HG03064 (cell line): ENCODE data around the gene SURF2.
"Not testable (repeated sequence)": the region's sequence is repeated elsewhere in the genome, so short reads cannot be mapped to it uniquely, and the experiment has no call there.

Source experiments
- ATAC-seq: cut with Tn5 transposase; IDR thresholded peaks from one replicate; pipeline ENCODE4 v1.9.1; 2021; ENCODE audit warnings: low read depth; ENCODE audit not compliant: unreplicated experiment

The SURF2 gene

GRCh38 chr9:133356391-133357091, at the start of gene SURF2, which contains the start of gene SURF1:
SURF2 (plus strand) TSS chr9:133356550; CDS start chr9:133356593, 43 bp downstream.
SURF1 (minus strand) TSS chr9:133356487; CDS start chr9:133356453, 34 bp downstream.
- ATAC-seq: no peak

GRCh38 chr9:133307301-133307700, 49.0 kb upstream of the SURF2 start:
- no peak for ATAC-seq

GRCh38 chr9:133309608-133310007, 46.7 kb upstream of the SURF2 start:
- ATAC-seq: no peak

DNA sequence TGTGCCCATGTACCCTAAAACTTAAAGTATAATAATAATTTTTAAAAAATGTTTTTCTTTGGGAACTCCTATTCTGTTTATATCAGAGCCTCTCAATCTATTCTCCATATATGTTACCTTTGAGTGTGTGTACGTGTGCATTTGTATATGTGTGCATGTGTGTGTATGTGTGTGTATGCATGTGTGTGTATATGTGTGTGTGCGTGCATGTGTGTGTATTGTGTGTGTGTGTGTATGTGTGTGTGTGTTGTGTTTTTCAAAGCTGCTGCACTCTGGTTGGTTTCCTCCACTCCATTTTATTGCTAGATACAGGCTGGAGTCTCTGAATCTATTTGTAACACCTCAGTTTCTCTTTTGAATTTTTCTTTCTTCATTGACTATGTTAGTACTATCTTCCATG, 40.4 kb upstream of the SURF2 start:
- no peak for ATAC-seq

- not testable (repeated sequence) for ATAC-seq
Observed at GRCh38 chr9:133317551-133317950, 38.8 kb upstream of the SURF2 start.

GRCh38 chr9:133320421-133320881, 35.9 kb upstream of the SURF2 start:
- ATAC-seq: no peak

- no peak for ATAC-seq
Observed at GRCh38 chr9:133321411-133321935, 34.9 kb upstream of the SURF2 start.

GRCh38 chr9:133322701-133323100, 33.6 kb upstream of the SURF2 start:
- no peak for ATAC-seq

- no peak for ATAC-seq
Observed at GRCh38 chr9:133323211-133323610, 33.1 kb upstream of the SURF2 start.

DNA sequence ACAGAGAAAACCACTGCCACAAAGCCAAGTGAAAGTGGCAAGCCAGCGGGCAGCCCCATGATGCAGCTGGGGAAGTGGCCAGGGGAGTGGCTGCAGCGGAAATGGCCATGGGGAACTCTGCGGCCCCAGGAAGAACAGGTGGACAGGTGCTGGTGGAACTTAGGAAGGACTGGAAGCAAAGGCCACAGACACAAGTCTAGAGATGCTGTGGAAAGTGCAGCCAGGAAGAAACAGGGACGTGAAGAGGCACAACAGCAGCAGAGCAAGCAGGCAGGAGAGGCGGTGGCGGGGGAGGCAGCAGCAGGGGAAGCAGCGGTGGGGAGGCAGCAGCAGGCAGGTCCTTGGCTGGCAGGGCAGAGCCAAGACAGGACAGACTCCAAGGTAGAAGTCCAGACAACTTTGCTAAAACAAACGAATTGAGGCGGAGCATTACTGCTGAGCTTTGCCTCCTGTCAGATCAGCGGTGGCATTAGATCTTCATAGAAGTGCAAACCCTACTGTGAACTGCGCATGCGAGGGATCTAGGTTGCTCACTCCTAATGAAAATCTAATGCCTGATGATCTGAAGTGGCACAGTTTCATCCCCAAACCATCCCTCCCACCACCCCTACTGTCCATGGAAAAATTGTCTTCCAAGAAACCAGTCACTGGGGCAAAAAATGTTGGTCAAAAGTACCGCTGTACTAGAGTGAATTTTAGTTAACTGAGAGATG, 32.2 kb upstream of the SURF2 start:
- ATAC-seq: no peak

DNA sequence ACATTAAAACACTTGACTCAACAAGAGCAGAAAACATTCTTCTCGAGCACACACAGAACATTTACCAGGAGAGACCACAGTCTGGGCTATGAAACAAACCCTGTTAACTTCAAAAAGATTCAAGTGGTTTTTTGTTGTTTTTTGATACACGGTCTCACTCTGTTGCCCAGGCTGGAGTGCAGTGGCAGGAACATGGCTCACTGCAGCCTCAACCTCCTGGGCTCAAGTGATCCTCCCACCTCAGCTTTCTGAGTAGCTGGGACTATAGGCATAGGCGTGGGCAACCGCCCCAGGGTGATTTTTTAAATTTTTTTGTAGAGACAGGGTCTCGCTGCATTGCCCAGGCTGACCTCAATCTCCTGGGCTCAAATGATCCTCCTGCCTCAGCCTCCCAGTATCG, 29.3 kb upstream of the SURF2 start:
- ATAC-seq: not testable (repeated sequence)

DNA sequence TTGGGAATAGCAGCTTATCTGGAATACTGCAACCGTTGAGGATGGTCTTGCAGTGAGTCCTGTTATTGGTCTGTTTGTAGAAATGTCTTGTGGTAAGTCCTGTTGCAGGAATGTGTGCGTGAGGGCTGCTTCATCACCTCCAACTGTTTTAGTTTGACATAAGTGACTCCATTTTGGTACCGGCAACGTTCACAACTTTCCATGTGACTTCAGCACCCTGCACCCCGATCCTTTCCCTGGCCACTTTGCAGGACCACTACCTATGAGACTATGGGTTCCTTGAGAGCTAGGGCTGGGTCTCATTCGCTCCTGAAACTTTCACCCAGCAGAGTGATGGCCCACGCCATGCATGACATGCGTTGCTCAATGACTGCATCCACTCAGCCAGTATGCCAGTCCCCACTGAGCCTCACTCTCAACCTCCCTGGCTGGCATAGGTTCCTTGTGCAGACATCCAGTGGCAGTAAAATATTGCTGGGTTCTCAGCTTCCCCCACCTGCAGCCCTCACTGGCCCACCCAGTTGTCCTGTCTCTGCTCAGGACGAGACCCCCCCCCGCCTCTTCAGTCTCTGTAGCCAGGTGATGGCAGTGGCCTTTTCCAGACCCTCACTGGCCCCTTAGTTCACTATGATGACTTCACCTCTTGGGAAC, 28.4 kb upstream of the SURF2 start:
- ATAC-seq: no peak

- not testable (repeated sequence) for ATAC-seq
Observed at GRCh38 chr9:133329306-133330156, 26.8 kb upstream of the SURF2 start.

- ATAC-seq: no peak
Observed at GRCh38 chr9:133331221-133331620, 25.1 kb upstream of the SURF2 start.

GRCh38 chr9:133331641-133332380, 24.5 kb upstream of the SURF2 start:
- no peak for ATAC-seq

- ATAC-seq: no peak
Observed at GRCh38 chr9:133332381-133332730, 24.0 kb upstream of the SURF2 start.

GRCh38 chr9:133333011-133333410, 23.3 kb upstream of the SURF2 start:
- ATAC-seq: no peak

GRCh38 chr9:133333566-133333965, 22.8 kb upstream of the SURF2 start:
- ATAC-seq: no peak

DNA sequence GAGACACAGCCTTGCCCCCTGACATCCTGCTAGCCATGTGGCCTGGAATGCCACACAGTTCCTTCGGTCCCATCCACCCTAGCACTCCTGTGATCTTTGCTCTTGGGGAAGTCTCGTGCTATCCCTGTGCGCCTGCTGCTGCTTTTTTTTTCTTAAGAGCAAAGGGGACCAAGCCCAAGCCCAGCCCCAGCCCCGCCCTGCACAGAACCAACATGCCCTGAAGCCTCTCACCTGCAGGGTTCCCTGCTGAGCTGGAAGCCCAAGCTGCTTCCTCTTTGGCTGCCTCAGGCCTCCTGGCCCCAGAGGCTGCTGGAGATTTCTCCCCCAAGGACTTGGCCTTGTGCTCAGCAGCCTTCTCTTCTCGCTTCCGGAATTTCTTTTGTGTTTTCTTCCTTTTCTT, 22.2 kb upstream of the SURF2 start:
- ATAC-seq: no peak

GRCh38 chr9:133334888-133335287, 21.5 kb upstream of the SURF2 start:
- not testable (repeated sequence) for ATAC-seq
